ENCODE measurements around the gene CCDC12. TPM values are rescaled to one million over a fixed set of nuclear protein-coding genes. Genes with fewer than 3 reads are reported as not detected.

The CCDC12 gene
- total and polyA plus RNA-seq, 9 of the 15 experiments (the other 6 are each of a cell fraction or from before 2014, with no cell fraction given), result 8.9 to 201 (median 86.9) TPM

DNA sequence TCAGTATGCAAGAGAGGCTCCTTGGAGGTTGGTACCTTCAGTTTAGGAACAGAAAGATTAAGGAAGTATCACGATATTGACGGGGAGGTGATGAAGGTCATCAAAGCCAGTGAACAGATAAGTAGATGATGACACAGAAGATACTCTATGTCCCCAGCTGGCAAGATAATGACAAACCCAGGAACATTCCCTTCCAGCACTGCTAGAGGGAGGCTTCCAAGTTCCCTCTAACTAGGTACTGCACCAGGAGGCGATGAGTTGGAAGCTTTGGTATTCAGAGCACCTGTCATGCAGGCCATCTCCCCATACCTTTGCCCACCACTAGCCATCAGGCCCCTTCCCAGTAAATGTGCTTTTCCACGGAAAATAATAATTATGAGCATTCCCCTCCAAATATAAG is 43.8 kb upstream of the CCDC12 start:
- intact Hi-C loops (cut with micrococcal nuclease), result no loop called here
- ATAC-seq (no peak), DNase-seq (ENCODE audit: extremely low read depth in 1 of 4, low spot score in 3 of 4) (no peak), FAIRE-seq (no peak)
- TF ChIP-seq NR1H2 (CRISPR knock-in tag; IDR thresholded peaks at IDR 0.05) (no peak), FOXP1 (CRISPR knock-in tag; IDR thresholded peaks at IDR 0.05) (no peak), NFRKB (IDR thresholded peaks at IDR 0.05; ENCODE audit: low read depth) (no peak)
- TF ChIP-seq, protein P1, sequence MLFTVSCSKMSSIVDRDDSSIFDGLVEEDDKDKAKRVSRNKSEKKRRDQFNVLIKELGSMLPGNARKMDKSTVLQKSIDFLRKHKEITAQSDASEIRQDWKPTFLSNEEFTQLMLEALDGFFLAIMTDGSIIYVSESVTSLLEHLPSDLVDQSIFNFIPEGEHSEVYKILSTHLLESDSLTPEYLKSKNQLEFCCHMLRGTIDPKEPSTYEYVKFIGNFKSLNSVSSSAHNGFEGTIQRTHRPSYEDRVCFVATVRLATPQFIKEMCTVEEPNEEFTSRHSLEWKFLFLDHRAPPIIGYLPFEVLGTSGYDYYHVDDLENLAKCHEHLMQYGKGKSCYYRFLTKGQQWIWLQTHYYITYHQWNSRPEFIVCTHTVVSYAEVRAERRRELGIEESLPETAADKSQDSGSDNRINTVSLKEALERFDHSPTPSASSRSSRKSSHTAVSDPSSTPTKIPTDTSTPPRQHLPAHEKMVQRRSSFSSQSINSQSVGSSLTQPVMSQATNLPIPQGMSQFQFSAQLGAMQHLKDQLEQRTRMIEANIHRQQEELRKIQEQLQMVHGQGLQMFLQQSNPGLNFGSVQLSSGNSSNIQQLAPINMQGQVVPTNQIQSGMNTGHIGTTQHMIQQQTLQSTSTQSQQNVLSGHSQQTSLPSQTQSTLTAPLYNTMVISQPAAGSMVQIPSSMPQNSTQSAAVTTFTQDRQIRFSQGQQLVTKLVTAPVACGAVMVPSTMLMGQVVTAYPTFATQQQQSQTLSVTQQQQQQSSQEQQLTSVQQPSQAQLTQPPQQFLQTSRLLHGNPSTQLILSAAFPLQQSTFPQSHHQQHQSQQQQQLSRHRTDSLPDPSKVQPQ (CRISPR knock-in tag; IDR thresholded peaks at IDR 0.05; ENCODE audit: borderline replicate concordance), result no peak
- TF ChIP-seq, protein P2, sequence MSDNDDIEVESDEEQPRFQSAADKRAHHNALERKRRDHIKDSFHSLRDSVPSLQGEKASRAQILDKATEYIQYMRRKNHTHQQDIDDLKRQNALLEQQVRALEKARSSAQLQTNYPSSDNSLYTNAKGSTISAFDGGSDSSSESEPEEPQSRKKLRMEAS (CRISPR knock-in tag; IDR thresholded peaks at IDR 0.05), result no peak
- TF ChIP-seq, protein P3, sequence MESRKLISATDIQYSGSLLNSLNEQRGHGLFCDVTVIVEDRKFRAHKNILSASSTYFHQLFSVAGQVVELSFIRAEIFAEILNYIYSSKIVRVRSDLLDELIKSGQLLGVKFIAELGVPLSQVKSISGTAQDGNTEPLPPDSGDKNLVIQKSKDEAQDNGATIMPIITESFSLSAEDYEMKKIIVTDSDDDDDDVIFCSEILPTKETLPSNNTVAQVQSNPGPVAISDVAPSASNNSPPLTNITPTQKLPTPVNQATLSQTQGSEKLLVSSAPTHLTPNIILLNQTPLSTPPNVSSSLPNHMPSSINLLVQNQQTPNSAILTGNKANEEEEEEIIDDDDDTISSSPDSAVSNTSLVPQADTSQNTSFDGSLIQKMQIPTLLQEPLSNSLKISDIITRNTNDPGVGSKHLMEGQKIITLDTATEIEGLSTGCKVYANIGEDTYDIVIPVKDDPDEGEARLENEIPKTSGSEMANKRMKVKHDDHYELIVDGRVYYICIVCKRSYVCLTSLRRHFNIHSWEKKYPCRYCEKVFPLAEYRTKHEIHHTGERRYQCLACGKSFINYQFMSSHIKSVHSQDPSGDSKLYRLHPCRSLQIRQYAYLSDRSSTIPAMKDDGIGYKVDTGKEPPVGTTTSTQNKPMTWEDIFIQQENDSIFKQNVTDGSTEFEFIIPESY (CRISPR knock-in tag; IDR thresholded peaks at IDR 0.05), result no peak
- TF ChIP-seq, protein P4, sequence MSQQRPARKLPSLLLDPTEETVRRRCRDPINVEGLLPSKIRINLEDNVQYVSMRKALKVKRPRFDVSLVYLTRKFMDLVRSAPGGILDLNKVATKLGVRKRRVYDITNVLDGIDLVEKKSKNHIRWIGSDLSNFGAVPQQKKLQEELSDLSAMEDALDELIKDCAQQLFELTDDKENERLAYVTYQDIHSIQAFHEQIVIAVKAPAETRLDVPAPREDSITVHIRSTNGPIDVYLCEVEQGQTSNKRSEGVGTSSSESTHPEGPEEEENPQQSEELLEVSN (IDR thresholded peaks at IDR 0.05; ENCODE audit: borderline replicate concordance in 1 of 2, extremely low read depth in 1 of 2, insufficient read depth in 1 of 2, insufficient read length in 1 of 2, low read depth in 1 of 2, low read length in 1 of 2, poor library complexity in 1 of 2, severe bottlenecking in 1 of 2), result no peak
- in situ Hi-C loops (cut with MboI), result no loop called here
- POLR2A ChIA-PET, result interaction anchor here (0.7 to 4.9 kb wide), 4 partner anchors 8 to 39 kb away, joined by 3 to 27 read pairs (median 4); no protein-coding TSS in a partner anchor
- no TSS peak for BruUV-seq (replicated peaks)
- Histone ChIP-seq H3K9me1 (ENCODE audit: control insufficient read depth, insufficient read depth, low read length) (no peaks in the 10 kb centered on the region), H3K9me3 (replicated peaks; ENCODE audit: control insufficient read depth, insufficient read depth, low read depth, low read length) (no peaks in the 10 kb centered on the region), H4K20me1 (replicated peaks; ENCODE audit: control insufficient read depth, insufficient read depth, low read length) (peaks cover 4% of the 10 kb centered on the region; the same call in 1 of the 2 replicates), H2AFZ (ENCODE audit: low read depth, low read length) (no peak overlapping the region), H3K27me3 (ENCODE audit: control insufficient read depth in 2 of 2, insufficient read depth in 2 of 2, low read length in 2 of 2) (no peaks in the 10 kb centered on the region), H3K9ac (ENCODE audit: insufficient read depth in 1 of 2, low read depth in 2 of 2, low read length in 2 of 2) (no peak overlapping the region), H3K4me3 (no peak overlapping the region), H3K36me3 (ENCODE audit: control insufficient read depth, insufficient read depth, low read length) (peaks cover 60% of the 10 kb centered on the region), H3K4me2 (ENCODE audit: insufficient read depth, low read length) (no peak overlapping the region), H3K79me2 (ENCODE audit: control insufficient read depth, insufficient read depth, low read length) (peaks cover 15% of the 10 kb centered on the region), H3K4me1 (replicated peaks in 1 of 2; ENCODE audit: control insufficient read depth in 2 of 2, insufficient read depth in 2 of 2, low read length in 2 of 2) (peaks cover 11 to 27% of the 10 kb centered on the region in 2 experiments; a peak in 4 of 5 replicates), H3K27ac (ENCODE audit: extremely low read depth, low read depth, low read length) (no peak overlapping the region)
- 64% methylated on average over 4 of the region's 4 CpGs for WGBS (ENCODE audit: insufficient coverage, low coverage, missing lambda C conversion rate)
- CTCF ChIA-PET (ENCODE audit: low intra/inter-chr PET ratio), result no interaction called here
